Measurements from ENCODE around the gene ROBO1. TPM values are rescaled to one million over a fixed set of nuclear protein-coding genes. Genes with fewer than 3 reads are reported as not detected.
"Not testable (repeated sequence)": the region's sequence is repeated elsewhere in the genome, so short reads cannot be mapped to it uniquely, and the experiment has no call there.

Gene ROBO1
- polyA plus RNA-seq, 1 experiment, result 33.9 TPM

DNA sequence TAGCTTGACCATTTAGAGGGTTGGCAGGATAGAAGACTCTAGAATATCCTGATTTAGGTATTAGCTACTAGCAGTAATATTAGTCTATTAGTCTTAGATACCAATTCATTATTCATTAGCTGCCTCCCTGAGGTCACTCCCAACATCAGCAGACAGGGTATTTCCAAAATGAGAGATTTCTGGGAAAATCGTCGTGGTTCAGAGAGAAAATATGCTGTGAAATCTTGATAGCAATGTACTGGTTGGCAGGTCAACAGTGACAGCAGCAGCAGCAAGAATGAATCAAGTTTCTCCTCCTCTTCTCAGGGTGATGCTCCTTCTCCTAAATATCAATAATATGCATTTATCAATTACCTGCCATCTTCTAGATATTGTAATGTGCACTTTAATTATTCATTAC lies 41.3 kb upstream of the ROBO1 start:
- POLR2A ChIA-PET, result no interaction called here
- Histone ChIP-seq H3K36me3 (ENCODE audit: control insufficient read depth, insufficient read depth, low read length) (no peaks in the 10 kb centered on the region), H3K4me3 (ENCODE audit: low read depth, low read length) (no peak overlapping the region), H3K27me3 (ENCODE audit: control insufficient read depth, insufficient read depth, low read length) (no peaks in the 10 kb centered on the region)
- DNase-seq (ENCODE audit: low read depth), result no peak
- TF ChIP-seq, protein P1, sequence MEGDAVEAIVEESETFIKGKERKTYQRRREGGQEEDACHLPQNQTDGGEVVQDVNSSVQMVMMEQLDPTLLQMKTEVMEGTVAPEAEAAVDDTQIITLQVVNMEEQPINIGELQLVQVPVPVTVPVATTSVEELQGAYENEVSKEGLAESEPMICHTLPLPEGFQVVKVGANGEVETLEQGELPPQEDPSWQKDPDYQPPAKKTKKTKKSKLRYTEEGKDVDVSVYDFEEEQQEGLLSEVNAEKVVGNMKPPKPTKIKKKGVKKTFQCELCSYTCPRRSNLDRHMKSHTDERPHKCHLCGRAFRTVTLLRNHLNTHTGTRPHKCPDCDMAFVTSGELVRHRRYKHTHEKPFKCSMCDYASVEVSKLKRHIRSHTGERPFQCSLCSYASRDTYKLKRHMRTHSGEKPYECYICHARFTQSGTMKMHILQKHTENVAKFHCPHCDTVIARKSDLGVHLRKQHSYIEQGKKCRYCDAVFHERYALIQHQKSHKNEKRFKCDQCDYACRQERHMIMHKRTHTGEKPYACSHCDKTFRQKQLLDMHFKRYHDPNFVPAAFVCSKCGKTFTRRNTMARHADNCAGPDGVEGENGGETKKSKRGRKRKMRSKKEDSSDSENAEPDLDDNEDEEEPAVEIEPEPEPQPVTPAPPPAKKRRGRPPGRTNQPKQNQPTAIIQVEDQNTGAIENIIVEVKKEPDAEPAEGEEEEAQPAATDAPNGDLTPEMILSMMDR (IDR thresholded peaks at IDR 0.05; ENCODE audit: insufficient read depth, low read depth, low read length), result no peak
- CTCF ChIA-PET, result no interaction called here

DNA sequence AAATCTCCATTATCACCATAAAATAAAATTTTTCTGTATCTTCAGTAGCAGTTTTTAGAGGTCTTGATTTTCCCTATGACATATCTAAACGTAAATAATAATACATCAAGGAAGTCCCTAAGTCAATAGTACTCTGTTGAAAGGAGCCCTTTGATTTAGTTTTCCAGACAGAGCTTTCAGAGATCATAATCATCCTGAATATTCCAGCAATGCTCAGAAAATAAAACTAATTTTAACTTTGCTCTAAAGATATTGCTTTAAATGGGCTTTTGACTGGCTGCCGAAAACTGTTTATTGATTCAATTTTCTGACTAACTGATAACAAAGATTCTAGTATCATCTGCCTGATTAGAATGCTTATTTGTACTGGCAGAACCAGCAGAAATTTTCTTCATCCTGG lies 40.7 kb upstream of the ROBO1 start:
- Histone ChIP-seq H3K4me3 (ENCODE audit: low read depth, low read length) (no peak overlapping the region), H3K27me3 (ENCODE audit: control insufficient read depth, insufficient read depth, low read length) (no peaks in the 10 kb centered on the region), H3K36me3 (ENCODE audit: control insufficient read depth, insufficient read depth, low read length) (no peaks in the 10 kb centered on the region)
- ChIA-PET POLR2A (no interaction called here), CTCF (no interaction called here)
- no peak for DNase-seq (ENCODE audit: low read depth)
- TF ChIP-seq, protein P1 (IDR thresholded peaks at IDR 0.05; ENCODE audit: insufficient read depth, low read depth, low read length), result no peak

DNA sequence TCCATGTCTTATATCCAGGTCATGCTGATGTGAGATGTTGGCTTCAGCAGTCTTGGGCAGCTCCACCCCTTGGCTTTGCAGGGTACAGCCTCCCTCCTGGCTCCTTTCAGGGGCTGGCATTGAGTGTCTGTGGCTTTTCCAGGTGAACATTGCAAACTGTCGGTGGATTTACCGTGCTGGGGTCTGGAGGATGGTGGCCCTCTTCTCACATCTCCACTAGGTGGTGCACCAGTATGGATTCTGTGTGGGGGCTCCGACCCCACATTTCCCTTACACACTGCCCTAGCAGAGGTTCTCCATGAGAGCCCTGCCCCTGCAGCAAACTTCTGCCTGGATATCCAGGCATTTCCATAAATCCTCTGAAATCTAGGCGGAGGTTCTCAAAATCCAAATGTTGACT lies 22.4 kb upstream of the ROBO1 start:
- CTCF ChIA-PET; POLR2A ChIA-PET; H3K36me3 ChIP-seq (ENCODE audit: control insufficient read depth, insufficient read depth, low read length); H3K27me3 ChIP-seq (ENCODE audit: control insufficient read depth, insufficient read depth, low read length); DNase-seq (ENCODE audit: low read depth); H3K4me3 ChIP-seq (ENCODE audit: low read depth, low read length): not testable (repeated sequence)

DNA sequence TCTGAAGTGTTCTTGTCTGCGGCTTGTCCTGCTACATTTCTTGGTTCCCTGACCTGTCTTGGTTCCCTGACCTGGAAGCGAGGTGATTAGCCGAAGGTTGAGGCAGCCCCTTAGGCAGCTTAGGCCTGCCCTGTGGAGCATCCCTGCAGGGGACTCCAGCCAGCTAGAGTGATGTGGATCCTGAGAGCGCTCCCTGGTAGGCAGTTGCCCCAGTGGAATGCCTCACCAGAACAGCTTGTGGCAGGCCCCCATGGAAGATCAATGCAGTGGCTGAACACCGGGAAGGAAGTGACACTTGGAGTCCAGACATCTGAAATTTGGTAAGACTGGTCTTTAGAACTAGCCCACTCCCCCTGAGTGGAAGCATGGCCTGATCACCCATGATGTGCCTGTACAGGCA lies 5.5 kb upstream of the ROBO1 start:
- ChIA-PET CTCF (interaction anchor here (0.6 kb wide), 1 partner anchor 317 kb away, joined by 3 read pairs; no protein-coding TSS in a partner anchor), POLR2A (no interaction called here)
- H3K4me3 ChIP-seq (ENCODE audit: low read depth, low read length), result no peak overlapping the region
- H3K36me3 ChIP-seq (ENCODE audit: control insufficient read depth, insufficient read depth, low read length), result no peaks in the 10 kb centered on the region
- no peaks in the 10 kb centered on the region for H3K27me3 ChIP-seq (ENCODE audit: control insufficient read depth, insufficient read depth, low read length)
- TF ChIP-seq, protein P1 (IDR thresholded peaks at IDR 0.05; ENCODE audit: insufficient read depth, low read depth, low read length), result no peak
- DNase-seq (ENCODE audit: low read depth), result no peak

DNA sequence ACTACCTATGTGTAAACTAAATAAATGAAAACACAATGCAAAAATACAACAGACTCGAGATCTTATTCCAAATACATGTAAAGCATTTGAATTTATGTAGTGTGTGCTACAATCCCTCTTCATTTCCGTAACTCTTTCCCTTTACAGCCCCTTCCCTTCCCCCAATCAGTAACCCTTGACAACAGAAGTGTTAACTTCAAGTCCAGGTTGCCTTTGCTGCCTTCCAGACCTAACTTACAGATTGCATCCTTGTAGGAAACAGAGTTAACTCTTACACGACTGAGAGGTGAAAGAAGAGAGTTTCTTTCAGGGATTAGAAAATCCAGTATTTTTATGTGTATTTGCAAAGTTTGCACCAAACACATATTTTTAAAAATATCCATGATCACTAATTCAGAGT lies 1.4 kb upstream of the ROBO1 start:
- H3K36me3 ChIP-seq (ENCODE audit: control insufficient read depth, insufficient read depth, low read length), result no peaks in the 10 kb centered on the region
- TF ChIP-seq, protein P1 (IDR thresholded peaks at IDR 0.05; ENCODE audit: insufficient read depth, low read depth, low read length), result no peak
- H3K4me3 ChIP-seq (ENCODE audit: low read depth, low read length), result no peak overlapping the region
- ChIA-PET POLR2A (no interaction called here), CTCF (no interaction called here)
- peaks cover 2% of the 10 kb centered on the region; the same call in 1 of the 2 replicates for H3K27me3 ChIP-seq (ENCODE audit: control insufficient read depth, insufficient read depth, low read length)
- no peak for DNase-seq (ENCODE audit: low read depth)

DNA sequence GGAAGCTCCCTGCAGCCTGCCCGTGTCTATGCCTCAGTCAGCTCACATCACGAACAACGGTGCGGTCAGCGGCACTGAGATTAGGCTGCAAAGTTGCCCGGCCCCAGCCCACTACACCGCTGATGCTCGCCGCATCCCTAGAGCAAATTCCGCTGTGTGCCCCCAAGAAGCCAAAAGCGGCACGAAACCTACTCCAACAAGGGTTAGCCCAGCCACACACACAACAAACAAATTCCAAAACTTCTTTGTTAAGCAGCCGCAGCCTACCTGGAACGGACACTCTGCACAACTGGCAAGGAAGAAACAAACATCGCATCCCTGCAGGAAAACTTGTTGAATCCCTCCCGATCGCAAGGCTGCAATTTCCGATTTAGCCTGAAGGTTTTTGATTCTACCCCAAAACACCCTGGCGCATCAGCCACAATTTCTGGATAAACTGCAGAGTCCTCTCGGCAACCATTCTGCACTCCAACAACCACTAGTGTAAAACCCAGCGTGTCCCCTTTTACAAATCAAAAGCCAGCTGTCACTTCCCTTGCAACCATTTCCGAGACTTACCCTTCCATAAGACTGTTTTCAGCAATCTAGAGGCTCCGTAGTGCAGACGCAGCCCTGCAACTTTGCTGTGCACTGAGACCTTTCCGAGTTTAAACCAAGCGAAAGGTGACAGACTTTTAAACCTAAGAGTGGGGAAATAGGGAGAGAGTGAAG lies 449 bp downstream of the ROBO1 start:
- Histone ChIP-seq H3K4me3 (ENCODE audit: low read depth, low read length) (no peak overlapping the region), H3K36me3 (ENCODE audit: control insufficient read depth, insufficient read depth, low read length) (no peaks in the 10 kb centered on the region), H3K27me3 (ENCODE audit: control insufficient read depth, insufficient read depth, low read length) (peaks cover 2% of the 10 kb centered on the region; the same call in 1 of the 2 replicates)
- ChIA-PET CTCF (interaction anchor here (0.5 kb wide), 1 partner anchor 1579 kb away, joined by 4 read pairs; no protein-coding TSS in a partner anchor), POLR2A (no interaction called here)
- no peak for DNase-seq (ENCODE audit: low read depth)
- TF ChIP-seq, protein P1 (IDR thresholded peaks at IDR 0.05; ENCODE audit: insufficient read depth, low read depth, low read length), result no peak

All from BJ (cell line).